SK-N-SH (cell line): Measurements from ENCODE around the gene ACTRT3. TPM values are rescaled to one million over a fixed set of nuclear protein-coding genes. Genes with fewer than 3 reads are reported as not detected.

ENCODE experiments used
- CTCF ChIA-PET: fragments of 300-600, 350-600 bp; formaldehyde crosslinking; extraction: SDS; loops from one replicate; lab custom pipeline; 2021; lab: Yijun Ruan, JAX
- POLR2A ChIA-PET: fragments of 350-600 bp; sonication (Branson Sonifier 250); formaldehyde crosslinking; extraction: SDS; loops from one replicate; lab custom pipeline; 2020; ENCODE audit warnings: antibody characterized with exemption, inconsistent platforms; lab: Yijun Ruan, JAX
- DNase-seq: peaks from one replicate; pipeline ENCODE4 v3.0.0; 2012
- H2AFZ ChIP-seq: fragments of 200-600 bp; sonication (generic); 2 replicates; pipeline ENCODE4 v1.8.1; 2016; ENCODE audit warnings: antibody characterized with exemption, mild to moderate bottlenecking, low read depth
- H3F3A ChIP-seq: fragments of 200-600 bp; sonication (generic); replicated peaks from 2 replicates; pipeline ENCODE3; 2016; ENCODE audit warnings: antibody characterized with exemption, mild to moderate bottlenecking; ENCODE audit not compliant: insufficient read depth
- H3K27ac ChIP-seq, 2 experiments: fragments of 200-500 bp in 1 of 2; fragments of 200-600 bp in 1 of 2; sonication (Bioruptor generic) in 1 of 2; sonication (generic), shearing (Covaris generic) in 1 of 2; 2 replicates each; pipeline versions ENCODE4 v1.5.1 to v1.6.1; 2014 to 2016; ENCODE audit warnings: low read depth in 2 of 2, inconsistent platforms in 1 of 2, low read length in 1 of 2, mild to moderate bottlenecking in 1 of 2, mixed read lengths in 1 of 2
- H3K27me3 ChIP-seq: fragments of 200-600 bp; sonication (generic), shearing (Covaris generic); 2 replicates; pipeline ENCODE4 v1.6.1; 2016; ENCODE audit warnings: mixed run types; ENCODE audit not compliant: insufficient read depth
- H3K36me3 ChIP-seq, 2 experiments: fragments of 200-500 bp in 1 of 2; fragments of 200-600 bp in 1 of 2; sonication (Bioruptor generic) in 1 of 2; sonication (generic) in 1 of 2; replicated peaks in 1 of 2; 2 replicates each; pipeline versions ENCODE3 to v1.5.1; 2014 to 2016; ENCODE audit warnings: low read length in 1 of 2, mild to moderate bottlenecking in 1 of 2; ENCODE audit not compliant: insufficient read depth in 2 of 2, control insufficient read depth in 1 of 2
- H3K4me1 ChIP-seq, 2 experiments: fragments of 200-500 bp in 1 of 2; fragments of 200-600 bp in 1 of 2; sonication (Bioruptor generic) in 1 of 2; sonication (generic), shearing (Covaris generic) in 1 of 2; 2 replicates each; pipeline versions ENCODE4 v1.5.1 to v1.6.1; 2014 to 2016; ENCODE audit warnings: low read depth in 1 of 2, low read length in 1 of 2, mixed run types in 1 of 2; ENCODE audit not compliant: insufficient read depth in 2 of 2, control insufficient read depth in 1 of 2
- H3K4me2 ChIP-seq: fragments of 200-600 bp; sonication (generic), shearing (Covaris generic); 2 replicates; pipeline ENCODE4 v1.6.1; 2017; ENCODE audit warnings: mixed run types
- H3K4me3 ChIP-seq, 2 experiments: fragments of 200-500 bp in 1 of 2; fragments of 200-600 bp in 1 of 2; sonication (Bioruptor generic) in 1 of 2; sonication (generic), shearing (Covaris generic) in 1 of 2; 2 replicates each; pipeline versions ENCODE4 v1.5.1 to v1.8.1; 2014 to 2016; ENCODE audit warnings: low read depth in 2 of 2, inconsistent platforms in 1 of 2, low read length in 1 of 2, mild to moderate bottlenecking in 1 of 2, mixed read lengths in 1 of 2, moderate library complexity in 1 of 2
- H3K79me2 ChIP-seq: fragments of 200-600 bp; sonication (generic); 2 replicates; pipeline ENCODE4 v1.8.1; 2017; ENCODE audit warnings: mild to moderate bottlenecking; ENCODE audit not compliant: insufficient read depth
- H3K9ac ChIP-seq: fragments of 200-600 bp; sonication (generic); 2 replicates; pipeline ENCODE4 v1.6.1; 2017; ENCODE audit warnings: mixed run types
- H3K9me2 ChIP-seq: fragments of 200-600 bp; sonication (generic); 2 replicates; pipeline ENCODE4 v1.6.1; 2017; ENCODE audit warnings: mixed run types
- H3K9me3 ChIP-seq: fragments of 200-600 bp; sonication (generic); 2 replicates; pipeline ENCODE4 v1.6.1; 2017; ENCODE audit warnings: mixed run types, mild to moderate bottlenecking, moderate library complexity
- H4K20me1 ChIP-seq: fragments of 200-600 bp; sonication (generic); 2 replicates; pipeline ENCODE4 v1.6.1; 2017; ENCODE audit warnings: mild to moderate bottlenecking, mixed run types; ENCODE audit not compliant: insufficient read depth
- CHD2 ChIP-seq: fragments of 150-350 bp; IDR thresholded peaks from 2 replicates; pipeline ENCODE4 v1.6.1; 2018; ENCODE audit warnings: low read length; ENCODE audit not compliant: partially characterized antibody
- ELF1 ChIP-seq: IDR thresholded peaks from 2 replicates; pipeline ENCODE4 v1.4.0; 2012
- EP300 ChIP-seq, 2 experiments: IDR thresholded peaks; 2 replicates each; pipeline versions ENCODE4 v1.4.0 to v1.6.1; 2012; ENCODE audit warnings: borderline replicate concordance in 1 of 2, low read depth in 1 of 2, low read length in 1 of 2
- EZH2phosphoT487 ChIP-seq: fragments of 200-600 bp; sonication (generic); IDR thresholded peaks from 2 replicates; pipeline ENCODE4 v1.6.1; 2017; ENCODE audit warnings: low read depth, mixed run types, mild to moderate bottlenecking, antibody characterized with exemption, moderate library complexity, borderline replicate concordance
- FOXJ3 ChIP-seq: sonication (generic); formaldehyde crosslinking; IDR thresholded peaks from 2 replicates; pipeline ENCODE4 v1.5.1; 2020; ENCODE audit warnings: mild to moderate bottlenecking, missing genetic modification reagents
- FOXM1 ChIP-seq: IDR thresholded peaks from 2 replicates; pipeline ENCODE4 v1.4.0; 2012; ENCODE audit warnings: low read depth, mild to moderate bottlenecking
- GABPA ChIP-seq: IDR thresholded peaks from 2 replicates; pipeline ENCODE4 v1.4.0; 2012; ENCODE audit warnings: low read depth, mild to moderate bottlenecking
- GATA2 ChIP-seq: sonication (generic); formaldehyde crosslinking; IDR thresholded peaks from 2 replicates; pipeline ENCODE4 v1.5.0; 2020; ENCODE audit warnings: mild to moderate bottlenecking, missing genetic modification reagents
- JUND ChIP-seq: IDR thresholded peaks from 2 replicates; pipeline ENCODE4 v1.4.0; 2012
- MXI1 ChIP-seq: IDR thresholded peaks from 2 replicates; pipeline ENCODE4 v1.6.1; 2012; ENCODE audit warnings: mild to moderate bottlenecking, low read depth, low read length, improper control_type of control experiment
- NFIC ChIP-seq: IDR thresholded peaks from 2 replicates; pipeline ENCODE4 v1.4.0; 2012; ENCODE audit warnings: borderline replicate concordance
- POLR2AphosphoS5 ChIP-seq: IDR thresholded peaks from 2 replicates; pipeline ENCODE4 v1.6.1; 2012; ENCODE audit warnings: low read depth, low read length
- RCOR1 ChIP-seq: fragments of 150-350 bp; IDR thresholded peaks from 2 replicates; pipeline ENCODE4 v1.6.1; 2017; ENCODE audit warnings: antibody characterized with exemption, low read length
- RXRA ChIP-seq: IDR thresholded peaks from 2 replicates; pipeline ENCODE4 v1.4.0; 2012; ENCODE audit warnings: low read depth, mild to moderate bottlenecking, borderline replicate concordance
- SIN3A ChIP-seq: IDR thresholded peaks from 2 replicates; pipeline ENCODE4 v1.6.1; 2012; ENCODE audit warnings: low read depth, mild to moderate bottlenecking, low read length, moderate library complexity, borderline replicate concordance
- SMC3 ChIP-seq: IDR thresholded peaks from 2 replicates; pipeline ENCODE4 v1.6.1; 2012; ENCODE audit warnings: low read depth, low read length, improper control_type of control experiment
- TAF1 ChIP-seq: IDR thresholded peaks from 2 replicates; pipeline ENCODE4 v1.6.1; 2012; ENCODE audit warnings: low read depth, mild to moderate bottlenecking, low read length, moderate library complexity, borderline replicate concordance
- YY1 ChIP-seq: IDR thresholded peaks from 2 replicates; pipeline ENCODE4 v1.4.0; 2012; ENCODE audit warnings: low read depth, mild to moderate bottlenecking
- WGBS: methylation state at CpG from one replicate; pipeline ENCODE4 v1.1.6; 2017; ENCODE audit warnings: low lambda C conversion rate; 5-methylcytosine and 5-hydroxymethylcytosine counted together
- polyA plus RNA-seq, 3 experiments: library from polyadenylated mRNA; depleted of rRNA; stranded (reverse); fragments of >200 nt; gene quantifications; 2 replicates each; pipeline ENCODE4 v1.2.3, GENCODE V29; 2012
- TF ChIP-seq, protein P1 (sequence below): fragments of 150-350 bp; IDR thresholded peaks from 2 replicates; pipeline ENCODE4 v1.6.1; 2016; ENCODE audit warnings: mild to moderate bottlenecking, low read depth, low read length
- TF ChIP-seq, protein P2 (sequence below): IDR thresholded peaks from 2 replicates; pipeline ENCODE4 v1.4.0; 2012; ENCODE audit warnings: low read depth, borderline replicate concordance
- TF ChIP-seq, protein P3 (sequence below): fragments of 150-350 bp; IDR thresholded peaks from 2 replicates; pipeline ENCODE4 v1.6.1; 2017; ENCODE audit warnings: antibody characterized with exemption, low read length, low read depth, borderline replicate concordance
- TF ChIP-seq, protein P4 (sequence below): IDR thresholded peaks from 2 replicates; pipeline ENCODE4 v1.4.0; 2012; ENCODE audit warnings: low read depth
- TF ChIP-seq, protein P5 (sequence below): IDR thresholded peaks from 2 replicates; pipeline ENCODE4 v1.4.0; 2012; ENCODE audit warnings: low read depth, borderline replicate concordance
- TF ChIP-seq, protein P6 (sequence below): fragments of 200-600 bp; sonication (generic); IDR thresholded peaks from 2 replicates; pipeline ENCODE4 v1.6.1; 2017; ENCODE audit warnings: antibody characterized with exemption, mild to moderate bottlenecking, moderate library complexity

Gene ACTRT3
- polyA plus RNA-seq (2012; rRNA removed) = 1.2 and 1.6 TPM in 2 replicates
- polyA plus RNA-seq (2012; cell fraction: cytosol; rRNA removed) = 1.5 and 1.8 TPM in 2 replicates
- polyA plus RNA-seq (2012; cell fraction: nucleus; rRNA removed) = 0.60 and 0.67 TPM in 2 replicates

DNA sequence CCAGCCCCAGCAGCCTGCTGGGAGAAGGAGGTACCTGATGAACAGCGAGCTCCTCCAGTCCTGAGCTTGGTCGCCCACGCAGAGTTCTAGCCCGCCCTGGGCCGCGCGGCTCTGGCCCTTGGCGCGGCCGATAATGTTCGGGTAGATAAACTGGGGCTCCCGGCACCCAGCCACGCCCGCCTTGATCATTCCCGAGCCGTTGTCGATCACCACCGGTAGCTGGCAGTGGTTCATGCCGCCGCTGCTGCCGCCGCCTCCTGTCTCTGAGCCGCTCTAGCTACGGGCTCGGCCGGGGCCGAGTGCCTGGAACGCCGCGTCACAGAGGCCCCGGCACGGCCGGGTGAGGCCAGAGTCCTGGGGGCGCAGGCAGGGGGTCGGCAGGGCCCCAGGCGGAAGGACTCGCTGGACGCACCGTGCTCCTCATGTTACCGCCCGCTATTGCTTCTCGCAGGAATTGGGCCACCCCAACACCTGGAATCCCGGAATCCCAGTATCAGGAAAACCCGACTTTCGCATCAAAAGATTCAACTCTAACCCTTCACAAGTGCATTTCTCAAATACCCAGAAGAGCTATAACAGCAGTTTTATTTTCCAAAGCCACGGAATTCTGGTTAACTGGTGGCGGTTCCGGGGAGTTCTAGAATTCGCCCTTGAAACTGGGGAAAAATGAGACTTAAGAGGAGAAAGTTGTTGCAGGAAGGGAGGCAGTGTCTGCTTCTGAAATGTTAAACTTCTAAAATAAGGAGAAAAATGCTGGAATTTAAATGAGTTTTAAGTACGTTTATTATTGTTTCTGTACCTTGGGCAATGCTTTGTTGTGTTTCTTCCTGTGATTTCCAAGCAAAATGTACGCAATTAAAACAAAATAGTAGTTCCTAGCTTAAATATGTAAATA, at the start of gene ACTRT3:
ACTRT3 (minus strand) TSS at position 275 of the 895 bp plus-strand sequence; CDS start at position 234, 41 bp downstream.
- no peaks in the 10 kb centered on the region for H4K20me1 ChIP-seq
- H3K9me3 ChIP-seq = no peaks in the 10 kb centered on the region
- H3K4me2 ChIP-seq = peak within 1 kb of the TSS; percentile 78
- peaks cover 13% of the 10 kb centered on the region for H3K79me2 ChIP-seq
- DNase-seq = peak; percentile 84
- peaks cover 5 to 6% of the 10 kb centered on the region in 2 experiments; a peak in 3 of 4 replicates for H3K4me1 ChIP-seq
- H3K4me3 ChIP-seq = peak within 1 kb of the TSS; percentile 65 to 86
- H3F3A ChIP-seq = peaks cover 47% of the 10 kb centered on the region
- H3K27me3 ChIP-seq = no peaks in the 10 kb centered on the region
- WGBS = 2% methylated on average over 13 of the region's 51 CpGs
- H2AFZ ChIP-seq = peak within 1 kb of the TSS; percentile 93
- peaks cover 2 to 4% of the 10 kb centered on the region in 2 experiments for H3K36me3 ChIP-seq
- H3K27ac ChIP-seq = peak within 1 kb of the TSS; percentile 54 to 92
- ChIA-PET CTCF (interaction anchor here (1.0 to 1.2 kb wide), 2 partner anchors 637 to 1558 kb away, joined by 3 read pairs; no protein-coding TSS in a partner anchor), POLR2A (interaction anchor here (0.8 to 1.5 kb wide), 3 partner anchors 42 to 197 kb away, joined by 3 to 7 read pairs (median 6); partner anchors contain the start of genes LRRC34, LRRIQ4 and SEC62)
- no peaks in the 10 kb centered on the region for H3K9me2 ChIP-seq
- H3K9ac ChIP-seq = peak within 1 kb of the TSS; percentile 62
- TF ChIP-seq GABPA (no peak), JUND (no peak), EP300 (IDR thresholded peaks at IDR 0.05; ENCODE audit: borderline replicate concordance in 1 of 2, low read depth in 1 of 2, low read length in 1 of 2) (peak; percentile 31 to 81; a peak in 3 of 4 replicates), EZH2phosphoT487 (no peak), GATA2 (CRISPR knock-in tag) (no peak), FOXJ3 (CRISPR knock-in tag) (peak; percentile 32; the same call in 1 of the 2 replicates), CHD2 (peak; percentile 75), NFIC (peak; percentile 12; the same call in 1 of the 2 replicates), SMC3 (no peak), ELF1 (no peak), MXI1 (peak; percentile 42; the same call in 1 of the 2 replicates), FOXM1 (no peak), POLR2AphosphoS5 (peak; percentile 44; the same call in 1 of the 2 replicates), TAF1 (peak; percentile 40; the same call in 1 of the 2 replicates), YY1 (peak; percentile 60; the same call in 1 of the 2 replicates), SIN3A (no peak; the same call in 1 of the 2 replicates), RXRA (no peak), RCOR1 (no peak)
- TF ChIP-seq, protein P1, sequence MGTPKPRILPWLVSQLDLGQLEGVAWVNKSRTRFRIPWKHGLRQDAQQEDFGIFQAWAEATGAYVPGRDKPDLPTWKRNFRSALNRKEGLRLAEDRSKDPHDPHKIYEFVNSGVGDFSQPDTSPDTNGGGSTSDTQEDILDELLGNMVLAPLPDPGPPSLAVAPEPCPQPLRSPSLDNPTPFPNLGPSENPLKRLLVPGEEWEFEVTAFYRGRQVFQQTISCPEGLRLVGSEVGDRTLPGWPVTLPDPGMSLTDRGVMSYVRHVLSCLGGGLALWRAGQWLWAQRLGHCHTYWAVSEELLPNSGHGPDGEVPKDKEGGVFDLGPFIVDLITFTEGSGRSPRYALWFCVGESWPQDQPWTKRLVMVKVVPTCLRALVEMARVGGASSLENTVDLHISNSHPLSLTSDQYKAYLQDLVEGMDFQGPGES = no peak
- TF ChIP-seq, protein P2, sequence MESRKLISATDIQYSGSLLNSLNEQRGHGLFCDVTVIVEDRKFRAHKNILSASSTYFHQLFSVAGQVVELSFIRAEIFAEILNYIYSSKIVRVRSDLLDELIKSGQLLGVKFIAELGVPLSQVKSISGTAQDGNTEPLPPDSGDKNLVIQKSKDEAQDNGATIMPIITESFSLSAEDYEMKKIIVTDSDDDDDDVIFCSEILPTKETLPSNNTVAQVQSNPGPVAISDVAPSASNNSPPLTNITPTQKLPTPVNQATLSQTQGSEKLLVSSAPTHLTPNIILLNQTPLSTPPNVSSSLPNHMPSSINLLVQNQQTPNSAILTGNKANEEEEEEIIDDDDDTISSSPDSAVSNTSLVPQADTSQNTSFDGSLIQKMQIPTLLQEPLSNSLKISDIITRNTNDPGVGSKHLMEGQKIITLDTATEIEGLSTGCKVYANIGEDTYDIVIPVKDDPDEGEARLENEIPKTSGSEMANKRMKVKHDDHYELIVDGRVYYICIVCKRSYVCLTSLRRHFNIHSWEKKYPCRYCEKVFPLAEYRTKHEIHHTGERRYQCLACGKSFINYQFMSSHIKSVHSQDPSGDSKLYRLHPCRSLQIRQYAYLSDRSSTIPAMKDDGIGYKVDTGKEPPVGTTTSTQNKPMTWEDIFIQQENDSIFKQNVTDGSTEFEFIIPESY = 0 out of 2 replicates have a peak, but pooled peaks have one; percentile 54
- TF ChIP-seq, protein P3, sequence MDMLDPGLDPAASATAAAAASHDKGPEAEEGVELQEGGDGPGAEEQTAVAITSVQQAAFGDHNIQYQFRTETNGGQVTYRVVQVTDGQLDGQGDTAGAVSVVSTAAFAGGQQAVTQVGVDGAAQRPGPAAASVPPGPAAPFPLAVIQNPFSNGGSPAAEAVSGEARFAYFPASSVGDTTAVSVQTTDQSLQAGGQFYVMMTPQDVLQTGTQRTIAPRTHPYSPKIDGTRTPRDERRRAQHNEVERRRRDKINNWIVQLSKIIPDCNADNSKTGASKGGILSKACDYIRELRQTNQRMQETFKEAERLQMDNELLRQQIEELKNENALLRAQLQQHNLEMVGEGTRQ = no peak
- TF ChIP-seq, protein P4, sequence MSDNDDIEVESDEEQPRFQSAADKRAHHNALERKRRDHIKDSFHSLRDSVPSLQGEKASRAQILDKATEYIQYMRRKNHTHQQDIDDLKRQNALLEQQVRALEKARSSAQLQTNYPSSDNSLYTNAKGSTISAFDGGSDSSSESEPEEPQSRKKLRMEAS = no peak
- TF ChIP-seq, protein P5, sequence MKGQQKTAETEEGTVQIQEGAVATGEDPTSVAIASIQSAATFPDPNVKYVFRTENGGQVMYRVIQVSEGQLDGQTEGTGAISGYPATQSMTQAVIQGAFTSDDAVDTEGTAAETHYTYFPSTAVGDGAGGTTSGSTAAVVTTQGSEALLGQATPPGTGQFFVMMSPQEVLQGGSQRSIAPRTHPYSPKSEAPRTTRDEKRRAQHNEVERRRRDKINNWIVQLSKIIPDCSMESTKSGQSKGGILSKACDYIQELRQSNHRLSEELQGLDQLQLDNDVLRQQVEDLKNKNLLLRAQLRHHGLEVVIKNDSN = no peak; the same call in 1 of the 2 replicates
- TF ChIP-seq, protein P6, sequence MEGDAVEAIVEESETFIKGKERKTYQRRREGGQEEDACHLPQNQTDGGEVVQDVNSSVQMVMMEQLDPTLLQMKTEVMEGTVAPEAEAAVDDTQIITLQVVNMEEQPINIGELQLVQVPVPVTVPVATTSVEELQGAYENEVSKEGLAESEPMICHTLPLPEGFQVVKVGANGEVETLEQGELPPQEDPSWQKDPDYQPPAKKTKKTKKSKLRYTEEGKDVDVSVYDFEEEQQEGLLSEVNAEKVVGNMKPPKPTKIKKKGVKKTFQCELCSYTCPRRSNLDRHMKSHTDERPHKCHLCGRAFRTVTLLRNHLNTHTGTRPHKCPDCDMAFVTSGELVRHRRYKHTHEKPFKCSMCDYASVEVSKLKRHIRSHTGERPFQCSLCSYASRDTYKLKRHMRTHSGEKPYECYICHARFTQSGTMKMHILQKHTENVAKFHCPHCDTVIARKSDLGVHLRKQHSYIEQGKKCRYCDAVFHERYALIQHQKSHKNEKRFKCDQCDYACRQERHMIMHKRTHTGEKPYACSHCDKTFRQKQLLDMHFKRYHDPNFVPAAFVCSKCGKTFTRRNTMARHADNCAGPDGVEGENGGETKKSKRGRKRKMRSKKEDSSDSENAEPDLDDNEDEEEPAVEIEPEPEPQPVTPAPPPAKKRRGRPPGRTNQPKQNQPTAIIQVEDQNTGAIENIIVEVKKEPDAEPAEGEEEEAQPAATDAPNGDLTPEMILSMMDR = no peak
